ENCODE data around the gene IMMP2L. TPM values are rescaled to one million over a fixed set of nuclear protein-coding genes. Genes with fewer than 3 reads are reported as not detected.

Gene IMMP2L
- total RNA-seq, 4 donors from 2014 or later: 13.5 to 23.7 (median 18.3) TPM

GRCh38 chr7:110771717-110772116 lies 790.6 kb downstream of the IMMP2L start:
- 92 to 95% methylated on average over 3 of the region's 3 CpGs for WGBS, 2 donors
- H3K27me3 ChIP-seq: no peaks in the 10 kb centered on the region
- H3K36me3 ChIP-seq: no peaks in the 10 kb centered on the region
- DNase-seq (ENCODE audit: low spot score in 2 of 2): no peak
- no peaks in the 10 kb centered on the region for H3K4me1 ChIP-seq
- no peak overlapping the region for H3K4me3 ChIP-seq
- H3K9me3 ChIP-seq: no peaks in the 10 kb centered on the region
- no peak for TF ChIP-seq EP300 (IDR thresholded peaks at IDR 0.05)
- no peak for TF ChIP-seq POLR2A (IDR thresholded peaks at IDR 0.05)
- no peak for TF ChIP-seq CTCF (IDR thresholded peaks at IDR 0.05)
- no peak overlapping the region for H3K27ac ChIP-seq

DNA sequence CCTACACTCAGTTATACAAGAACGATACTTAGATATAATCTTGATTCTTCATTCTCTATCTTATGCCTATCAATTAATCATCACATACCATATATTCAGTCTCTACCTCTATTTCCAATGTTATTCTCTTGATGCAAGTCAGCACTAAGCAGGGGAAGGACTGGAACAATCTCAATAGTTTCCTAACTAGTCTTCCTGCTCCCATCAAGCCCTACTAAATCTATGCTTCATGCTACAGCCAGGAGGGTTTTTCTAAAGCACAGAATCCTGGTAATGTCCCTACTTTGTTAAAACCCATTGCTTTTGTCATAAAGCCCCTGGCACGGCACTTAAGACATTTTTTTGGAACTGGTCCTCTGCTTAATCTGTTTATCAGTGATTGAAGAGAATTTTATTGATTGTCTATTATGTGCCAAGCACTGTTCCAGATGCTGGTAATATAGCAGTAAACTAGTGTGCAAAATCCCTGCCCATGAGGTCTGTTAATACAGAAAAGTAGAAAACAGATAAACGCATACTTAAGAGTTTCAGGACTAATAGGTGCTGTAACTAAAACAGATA lies 794.7 kb downstream of the IMMP2L start:
- no peak for DNase-seq (ENCODE audit: low spot score in 2 of 2)
- 93 to 97% methylated on average over 3 of the region's 3 CpGs for WGBS, 2 donors
- Histone ChIP-seq H3K9me3 (no peaks in the 10 kb centered on the region), H3K27ac (no peak overlapping the region), H3K4me3 (no peak overlapping the region), H3K27me3 (no peaks in the 10 kb centered on the region), H3K4me1 (peaks cover 0 to 3% (median 0%) of the 10 kb centered on the region in 4 donors), H3K36me3 (no peaks in the 10 kb centered on the region)
- TF ChIP-seq CTCF (IDR thresholded peaks at IDR 0.05) (no peak), POLR2A (IDR thresholded peaks at IDR 0.05) (no peak), EP300 (IDR thresholded peaks at IDR 0.05) (no peak)

GRCh38 chr7:110766864-110767263 lies 795.4 kb downstream of the IMMP2L start:
- Histone ChIP-seq H3K4me3 (no peak overlapping the region), H3K4me1 (peaks cover 0 to 3% (median 0%) of the 10 kb centered on the region in 4 donors), H3K36me3 (no peaks in the 10 kb centered on the region), H3K9me3 (no peaks in the 10 kb centered on the region), H3K27ac (no peak overlapping the region), H3K27me3 (no peaks in the 10 kb centered on the region)
- TF ChIP-seq CTCF (IDR thresholded peaks at IDR 0.05): no peak
- TF ChIP-seq POLR2A (IDR thresholded peaks at IDR 0.05): no peak
- no peak for TF ChIP-seq EP300 (IDR thresholded peaks at IDR 0.05)
- DNase-seq (ENCODE audit: low spot score in 2 of 2): no peak
- 42 to 54% methylated on average over 2 of the region's 2 CpGs for WGBS, 2 donors

- Histone ChIP-seq H3K27ac (no peak overlapping the region), H3K9me3 (no peaks in the 10 kb centered on the region), H3K27me3 (no peaks in the 10 kb centered on the region), H3K36me3 (no peaks in the 10 kb centered on the region), H3K4me1 (peaks cover 0 to 3% (median 0%) of the 10 kb centered on the region in 4 donors), H3K4me3 (no peak overlapping the region)
- 95 to 98% methylated on average over 3 of the region's 3 CpGs for WGBS, 2 donors
- no peak for DNase-seq (ENCODE audit: low spot score in 2 of 2)
- no peak for TF ChIP-seq EP300 (IDR thresholded peaks at IDR 0.05)
- no peak for TF ChIP-seq CTCF (IDR thresholded peaks at IDR 0.05)
- no peak for TF ChIP-seq POLR2A (IDR thresholded peaks at IDR 0.05)
Measured at GRCh38 chr7:110764852-110765251, 797.4 kb downstream of the IMMP2L start.

DNA sequence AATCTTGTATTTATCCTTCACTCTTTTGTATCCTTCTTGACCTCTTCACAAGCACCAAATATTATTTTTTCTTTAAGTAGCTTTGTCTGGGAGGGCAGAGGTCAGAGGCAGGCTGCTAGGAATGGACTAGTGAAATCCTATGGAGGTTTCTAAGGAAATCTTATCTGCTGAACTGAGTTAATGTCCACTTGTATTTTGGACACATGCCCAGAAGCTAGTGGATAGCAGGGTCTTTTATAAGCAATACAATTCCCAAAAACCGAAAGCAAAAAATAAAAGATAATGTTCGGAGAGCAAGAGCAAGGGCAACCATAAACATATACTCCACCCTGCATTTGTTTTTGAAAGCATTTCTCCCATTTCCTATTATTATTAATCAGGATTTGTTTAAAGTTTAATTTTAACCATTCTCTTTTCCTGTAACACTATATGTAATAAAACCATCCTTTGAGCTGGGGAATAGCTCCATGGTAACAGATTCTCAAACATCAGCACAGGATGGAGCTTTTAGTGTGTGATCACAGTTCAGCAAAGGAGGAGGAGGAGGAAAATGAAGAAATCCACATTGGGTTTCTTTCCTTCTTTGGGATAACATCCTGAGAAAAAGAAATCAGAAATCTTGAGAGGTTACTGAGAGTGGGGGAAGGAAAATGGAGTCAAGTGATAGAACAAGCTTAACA lies 799.6 kb downstream of the IMMP2L start:
- no peak for TF ChIP-seq EP300 (IDR thresholded peaks at IDR 0.05)
- 39 to 42% methylated on average over 2 of the region's 2 CpGs for WGBS, 2 donors
- Histone ChIP-seq H3K27ac (no peak overlapping the region), H3K27me3 (no peaks in the 10 kb centered on the region), H3K36me3 (no peaks in the 10 kb centered on the region), H3K9me3 (no peaks in the 10 kb centered on the region), H3K4me1 (peaks cover 0 to 3% (median 0%) of the 10 kb centered on the region in 4 donors), H3K4me3 (no peak overlapping the region)
- DNase-seq (ENCODE audit: low spot score in 2 of 2): no peak
